ENCODE measurements around the gene OR7A5. TPM values are rescaled to one million over a fixed set of nuclear protein-coding genes. Genes with fewer than 3 reads are reported as not detected.
A peak's percentile ranks its signal among the peaks of the same experiment; 100 is the strongest.
"Not testable (repeated sequence)": the region's sequence is repeated elsewhere in the genome, so short reads cannot be mapped to it uniquely, and the experiment has no call there.

Gene OR7A5
- total RNA-seq, 2 experiments from 2014 or later: not detected

GRCh38 chr19:14814982-14815652 lies 19.9 kb downstream of the OR7A5 start:
- no peaks in the 10 kb centered on the region for H3K4me1 Mint-ChIP-seq (ENCODE audit: low read depth)
- DNase-seq: no peak
- H3K27ac Mint-ChIP-seq: no peak overlapping the region
- intact Hi-C loops (cut with micrococcal nuclease): no loop called here
- no peaks in the 10 kb centered on the region for H3K27me3 Mint-ChIP-seq (ENCODE audit: low read depth)
- CTCF ChIA-PET: no interaction called here
- H3K4me3 Mint-ChIP-seq: no peak overlapping the region
- H3K36me3 Mint-ChIP-seq (ENCODE audit: low read depth): no peaks in the 10 kb centered on the region
- H3K9me3 Mint-ChIP-seq: no peaks in the 10 kb centered on the region

- Mint-ChIP-seq H3K27me3 (ENCODE audit: low read depth) (peaks cover 13% of the 10 kb centered on the region), H3K27ac (no peak overlapping the region), H3K4me1 (ENCODE audit: low read depth) (no peaks in the 10 kb centered on the region), H3K4me3 (no peak overlapping the region), H3K9me3 (no peaks in the 10 kb centered on the region), H3K36me3 (ENCODE audit: low read depth) (no peaks in the 10 kb centered on the region)
- no peak for DNase-seq
- intact Hi-C loops (cut with micrococcal nuclease): no loop called here
- CTCF ChIA-PET: no interaction called here
Measured at GRCh38 chr19:14809272-14810057, 25.5 kb downstream of the OR7A5 start.

GRCh38 chr19:14804765-14805164 lies 30.2 kb downstream of the OR7A5 start:
- CTCF ChIA-PET: interaction anchor here (1.0 kb wide), 1 partner anchor 26 kb away, joined by 4 read pairs; the partner anchor contains the start of gene ADGRE2
- H3K9me3 Mint-ChIP-seq: no peaks in the 10 kb centered on the region
- intact Hi-C loops (cut with micrococcal nuclease): no loop called here
- H3K4me1 Mint-ChIP-seq (ENCODE audit: low read depth): no peaks in the 10 kb centered on the region
- peaks cover 13% of the 10 kb centered on the region for H3K27me3 Mint-ChIP-seq (ENCODE audit: low read depth)
- H3K36me3 Mint-ChIP-seq (ENCODE audit: low read depth): no peaks in the 10 kb centered on the region
- H3K4me3 Mint-ChIP-seq: no peak overlapping the region
- H3K27ac Mint-ChIP-seq: no peak overlapping the region
- DNase-seq: no peak

- no peak overlapping the region for H3K4me3 Mint-ChIP-seq
- no peak overlapping the region for H3K27ac Mint-ChIP-seq
- H3K27me3 Mint-ChIP-seq (ENCODE audit: low read depth): peaks cover 2% of the 10 kb centered on the region
- intact Hi-C loops (cut with micrococcal nuclease): no loop called here
- H3K9me3 Mint-ChIP-seq: no peaks in the 10 kb centered on the region
- CTCF ChIA-PET: no interaction called here
- no peaks in the 10 kb centered on the region for H3K4me1 Mint-ChIP-seq (ENCODE audit: low read depth)
- no peak for DNase-seq
- no peaks in the 10 kb centered on the region for H3K36me3 Mint-ChIP-seq (ENCODE audit: low read depth)
Measured at GRCh38 chr19:14798760-14799159, 36.2 kb downstream of the OR7A5 start.

DNA sequence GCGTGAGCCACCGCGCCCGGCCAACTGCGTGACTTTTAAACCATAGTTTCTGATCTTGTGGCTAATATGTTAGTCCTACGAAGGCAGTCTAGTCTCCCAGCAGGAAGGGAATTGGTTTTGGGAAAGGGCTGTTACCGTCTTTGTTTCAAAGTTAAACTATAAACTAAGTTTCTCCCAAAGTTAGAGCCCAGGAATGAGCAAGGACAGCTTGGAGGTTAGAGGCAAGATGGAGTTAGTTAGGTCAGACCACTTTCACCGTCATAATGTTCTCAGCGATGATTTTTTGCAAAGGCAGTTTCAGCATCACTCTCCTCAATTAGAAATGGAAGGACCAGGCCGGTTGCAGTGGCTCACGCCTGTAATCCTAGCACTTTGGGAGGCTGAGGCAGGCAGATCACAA lies 39.0 kb downstream of the OR7A5 start:
- CTCF ChIA-PET: interaction anchor here (0.6 to 1.1 kb wide), 2 partner anchors 10 to 119 kb away, joined by 3 read pairs; no protein-coding TSS in a partner anchor
- Mint-ChIP-seq H3K27me3 (ENCODE audit: low read depth) (peaks cover 3% of the 10 kb centered on the region), H3K9me3 (no peaks in the 10 kb centered on the region), H3K4me1 (ENCODE audit: low read depth) (no peaks in the 10 kb centered on the region), H3K4me3 (no peak overlapping the region), H3K27ac (no peak overlapping the region), H3K36me3 (ENCODE audit: low read depth) (no peaks in the 10 kb centered on the region)
- DNase-seq: no peak
- intact Hi-C loops (cut with micrococcal nuclease): no loop called here

GRCh38 chr19:14795078-14795721 lies 39.8 kb downstream of the OR7A5 start:
- Mint-ChIP-seq H3K4me1 (ENCODE audit: low read depth) (no peaks in the 10 kb centered on the region), H3K4me3 (no peak overlapping the region), H3K9me3 (no peaks in the 10 kb centered on the region), H3K27me3 (ENCODE audit: low read depth) (peaks cover 3% of the 10 kb centered on the region), H3K36me3 (ENCODE audit: low read depth) (no peaks in the 10 kb centered on the region), H3K27ac (no peak overlapping the region)
- CTCF ChIA-PET: interaction anchor here (0.6 kb wide), 1 partner anchor 357 kb away, joined by 3 read pairs; no protein-coding TSS in a partner anchor
- intact Hi-C loops (cut with micrococcal nuclease): no loop called here
- DNase-seq: no peak

- H3K36me3 Mint-ChIP-seq (ENCODE audit: low read depth); H3K4me3 Mint-ChIP-seq; H3K27me3 Mint-ChIP-seq (ENCODE audit: low read depth); CTCF ChIA-PET; H3K9me3 Mint-ChIP-seq; DNase-seq; intact Hi-C loops (cut with micrococcal nuclease); H3K27ac Mint-ChIP-seq; H3K4me1 Mint-ChIP-seq (ENCODE audit: low read depth): not testable (repeated sequence)
Measured at GRCh38 chr19:14792250-14792649, 42.7 kb downstream of the OR7A5 start.

- Mint-ChIP-seq H3K27me3 (ENCODE audit: low read depth) (peaks cover 15% of the 10 kb centered on the region), H3K4me1 (ENCODE audit: low read depth) (peaks cover 15% of the 10 kb centered on the region), H3K4me3 (no peak overlapping the region), H3K27ac (no peak overlapping the region), H3K36me3 (ENCODE audit: low read depth) (no peaks in the 10 kb centered on the region), H3K9me3 (peaks cover 2% of the 10 kb centered on the region)
- CTCF ChIA-PET: interaction anchor here (0.6 to 2.7 kb wide), 11 partner anchors 9 to 241 kb away, joined by 3 to 12 read pairs (median 3); no protein-coding TSS in a partner anchor
- DNase-seq: peak; percentile 32
- intact Hi-C loops (cut with micrococcal nuclease): loop anchor here (2.0 kb wide), 1 partner anchor 102 kb away; no protein-coding TSS in a partner anchor
Measured at GRCh38 chr19:14786421-14786851, 48.5 kb downstream of the OR7A5 start.

- intact Hi-C loops (cut with micrococcal nuclease): not testable (repeated sequence)
Measured at GRCh38 chr19:14785102-14785793, 49.7 kb downstream of the OR7A5 start.

DNA sequence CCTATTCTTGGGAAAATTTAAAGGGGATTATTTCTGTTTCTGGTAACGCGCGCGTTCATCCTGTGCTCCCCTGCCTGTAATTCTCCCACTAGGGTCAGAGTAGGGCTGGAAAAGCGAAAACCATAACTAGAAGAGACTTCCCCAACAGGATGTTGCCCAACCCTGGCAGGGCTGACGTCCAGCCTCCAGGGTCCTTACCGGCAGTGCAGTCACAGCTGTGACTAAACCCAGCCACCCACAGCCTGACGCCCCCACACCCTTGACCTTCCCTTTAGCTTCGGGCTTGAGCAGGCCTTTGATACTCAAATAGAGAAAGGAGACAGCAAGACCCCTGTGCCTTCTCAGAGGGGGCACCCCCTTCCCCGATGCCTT lies 50.3 kb downstream of the OR7A5 start:
- H3K4me3 Mint-ChIP-seq; intact Hi-C loops (cut with micrococcal nuclease); H3K9me3 Mint-ChIP-seq; H3K36me3 Mint-ChIP-seq (ENCODE audit: low read depth); H3K27ac Mint-ChIP-seq; CTCF ChIA-PET: not testable (repeated sequence)
- peaks cover 18% of the 10 kb centered on the region for H3K27me3 Mint-ChIP-seq (ENCODE audit: low read depth)
- peaks cover 15% of the 10 kb centered on the region for H3K4me1 Mint-ChIP-seq (ENCODE audit: low read depth)
- DNase-seq: peak; percentile 9

More at GRCh38 chr19:14785102-14785793, 49.7 kb downstream of the OR7A5 start:
- CTCF ChIA-PET: interaction anchor here (0.5 to 0.7 kb wide), 2 partner anchors 10 to 758 kb away, joined by 3 to 4 read pairs; no protein-coding TSS in a partner anchor
- H3K36me3 Mint-ChIP-seq (ENCODE audit: low read depth); H3K4me3 Mint-ChIP-seq; H3K9me3 Mint-ChIP-seq; H3K27ac Mint-ChIP-seq: not testable (repeated sequence)
- DNase-seq: peak; percentile 15
- H3K4me1 Mint-ChIP-seq (ENCODE audit: low read depth): peaks cover 15% of the 10 kb centered on the region
- peaks cover 18% of the 10 kb centered on the region for H3K27me3 Mint-ChIP-seq (ENCODE audit: low read depth)

DNA sequence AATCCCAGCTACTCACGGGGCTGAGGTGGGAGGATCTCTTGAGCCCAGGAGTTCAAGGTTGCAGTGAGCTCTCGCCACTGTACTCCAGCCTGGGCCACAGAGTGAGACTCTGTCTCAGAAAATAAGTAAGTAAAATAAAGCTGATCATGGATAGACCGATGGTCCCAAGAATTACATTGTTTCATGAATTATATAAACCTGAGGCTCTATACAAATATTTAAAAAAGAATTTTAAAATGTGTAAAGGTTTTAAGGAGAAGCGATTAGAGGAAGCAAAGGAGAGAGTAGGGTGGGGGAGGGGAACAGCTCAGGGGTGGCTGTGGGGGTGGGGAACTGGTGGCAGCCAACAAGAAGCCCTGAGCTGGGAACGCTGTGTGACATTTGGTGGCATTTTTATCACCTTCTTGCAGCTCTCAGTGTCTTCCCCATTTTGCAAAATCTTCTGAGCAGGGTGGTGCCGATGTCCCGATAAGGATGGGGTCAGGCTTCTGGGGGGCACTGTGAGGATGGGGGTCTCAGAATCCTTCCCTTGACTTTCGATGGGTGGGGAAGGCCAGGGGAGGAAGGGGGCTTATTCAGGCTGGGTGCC lies 51.5 kb downstream of the OR7A5 start:
- CTCF ChIA-PET: interaction anchor here (0.6 kb wide), 1 partner anchor 112 kb away, joined by 3 read pairs; no protein-coding TSS in a partner anchor
- not testable (repeated sequence) for H3K36me3 Mint-ChIP-seq (ENCODE audit: low read depth)

More for the DNA sequence above, 51.5 kb downstream of the OR7A5 start:
- H3K27me3 Mint-ChIP-seq (ENCODE audit: low read depth): peaks cover 19% of the 10 kb centered on the region
- intact Hi-C loops (cut with micrococcal nuclease); H3K9me3 Mint-ChIP-seq; H3K4me3 Mint-ChIP-seq; H3K27ac Mint-ChIP-seq; DNase-seq: not testable (repeated sequence)
- H3K4me1 Mint-ChIP-seq (ENCODE audit: low read depth): peaks cover 15% of the 10 kb centered on the region

Data from activated naive CD4-positive, alpha-beta T cell treated with anti-CD3 and anti-CD28 coated beads for 36 hours (primary cell).